Neural progenitor cell (in vitro differentiated cells): ENCODE data around the gene IARS2.

Experiments
- EZH2 ChIP-seq: fragments of 200-600 bp; sonication (generic); IDR thresholded peaks from 2 replicates; pipeline ENCODE4 v1.6.1; 2017; ENCODE audit warnings: antibody characterized with exemption, mild to moderate bottlenecking, moderate library complexity
- TF ChIP-seq, protein P1 (sequence below): fragments of 200-600 bp; sonication (generic); IDR thresholded peaks from 2 replicates; pipeline ENCODE4 v1.5.1; 2017; ENCODE audit warnings: antibody characterized with exemption, mild to moderate bottlenecking

DNA sequence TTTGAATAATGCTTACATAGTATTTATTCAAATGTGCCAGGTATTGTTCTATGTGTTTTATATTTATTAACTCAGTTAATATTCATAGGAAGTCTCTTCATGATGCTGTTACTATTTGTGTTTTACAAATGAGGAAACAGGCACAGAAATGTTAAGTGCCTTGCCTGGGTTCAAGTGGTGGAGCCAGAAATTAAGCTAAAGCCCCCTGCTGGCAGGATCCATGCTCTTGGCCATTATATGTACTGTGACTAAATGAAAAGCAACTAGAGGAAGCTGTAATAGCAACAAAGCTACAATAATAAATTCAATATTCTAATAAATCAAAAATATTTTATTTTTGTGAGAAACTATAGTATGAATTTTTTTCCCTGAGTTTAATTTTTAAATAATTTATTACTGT lies 30.0 kb downstream of the IARS2 start:
- TF ChIP-seq, protein P1, sequence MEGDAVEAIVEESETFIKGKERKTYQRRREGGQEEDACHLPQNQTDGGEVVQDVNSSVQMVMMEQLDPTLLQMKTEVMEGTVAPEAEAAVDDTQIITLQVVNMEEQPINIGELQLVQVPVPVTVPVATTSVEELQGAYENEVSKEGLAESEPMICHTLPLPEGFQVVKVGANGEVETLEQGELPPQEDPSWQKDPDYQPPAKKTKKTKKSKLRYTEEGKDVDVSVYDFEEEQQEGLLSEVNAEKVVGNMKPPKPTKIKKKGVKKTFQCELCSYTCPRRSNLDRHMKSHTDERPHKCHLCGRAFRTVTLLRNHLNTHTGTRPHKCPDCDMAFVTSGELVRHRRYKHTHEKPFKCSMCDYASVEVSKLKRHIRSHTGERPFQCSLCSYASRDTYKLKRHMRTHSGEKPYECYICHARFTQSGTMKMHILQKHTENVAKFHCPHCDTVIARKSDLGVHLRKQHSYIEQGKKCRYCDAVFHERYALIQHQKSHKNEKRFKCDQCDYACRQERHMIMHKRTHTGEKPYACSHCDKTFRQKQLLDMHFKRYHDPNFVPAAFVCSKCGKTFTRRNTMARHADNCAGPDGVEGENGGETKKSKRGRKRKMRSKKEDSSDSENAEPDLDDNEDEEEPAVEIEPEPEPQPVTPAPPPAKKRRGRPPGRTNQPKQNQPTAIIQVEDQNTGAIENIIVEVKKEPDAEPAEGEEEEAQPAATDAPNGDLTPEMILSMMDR: peak; percentile 39
- TF ChIP-seq EZH2: no peak
